ENCODE results near the gene MAP4.

The MAP4 gene

DNA sequence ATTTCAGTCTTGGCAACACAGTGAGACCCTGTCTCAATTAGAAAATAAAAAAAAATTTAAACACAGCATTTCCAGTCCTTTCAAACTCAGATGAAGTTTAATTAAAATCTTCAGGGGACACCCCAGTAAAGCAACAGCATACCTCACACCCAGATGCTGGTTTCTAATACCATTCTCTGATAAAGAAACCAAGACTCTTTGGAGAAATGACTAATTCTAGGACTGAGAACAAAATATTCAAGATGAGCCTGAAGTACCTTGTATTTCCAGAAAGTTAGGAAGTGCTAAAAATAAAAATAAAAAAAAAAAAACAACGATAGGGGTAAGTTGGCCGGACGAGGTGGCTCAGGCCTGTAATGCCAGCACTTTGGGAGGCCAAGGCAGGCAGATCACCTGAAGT, 14.0 kb upstream of the MAP4 start:
- Histone ChIP-seq H3K27ac (ENCODE audit: low read depth, low read length) (no peak overlapping the region), H3K4me1 (ENCODE audit: control insufficient read depth, low read length) (no peaks in the 10 kb centered on the region), H3K27me3 (ENCODE audit: control insufficient read depth, low read length) (no peaks in the 10 kb centered on the region), H4K20me1 (ENCODE audit: control insufficient read depth, insufficient read depth, low read depth, low read length) (peaks cover 7% of the 10 kb centered on the region; the same call in 1 of the 2 replicates), H3K4me3 (ENCODE audit: low read length) (no peak overlapping the region), H3K79me2 (ENCODE audit: control insufficient read depth, low read length) (peaks cover 41% of the 10 kb centered on the region), H3K4me2 (ENCODE audit: low read length) (no peak overlapping the region), H3K9me2 (replicated peaks; ENCODE audit: control insufficient read depth, low read length) (no peaks in the 10 kb centered on the region), H3F3A (ENCODE audit: control insufficient read depth, insufficient read depth) (0 out of 2 replicates have a peak, but pooled peaks cover 4% of the 10 kb centered on the region), H3K9me3 (ENCODE audit: control insufficient read depth, insufficient read depth, low read length) (no peaks in the 10 kb centered on the region), H3K36me3 (ENCODE audit: control insufficient read depth, low read length) (no peaks in the 10 kb centered on the region)
- TF ChIP-seq CTCF (IDR thresholded peaks at IDR 0.05; ENCODE audit: low read depth, low read length, poor library complexity, severe bottlenecking) (no peak), EZH2phosphoT487 (IDR thresholded peaks at IDR 0.05; ENCODE audit: borderline replicate concordance, low read length) (no peak)

DNA sequence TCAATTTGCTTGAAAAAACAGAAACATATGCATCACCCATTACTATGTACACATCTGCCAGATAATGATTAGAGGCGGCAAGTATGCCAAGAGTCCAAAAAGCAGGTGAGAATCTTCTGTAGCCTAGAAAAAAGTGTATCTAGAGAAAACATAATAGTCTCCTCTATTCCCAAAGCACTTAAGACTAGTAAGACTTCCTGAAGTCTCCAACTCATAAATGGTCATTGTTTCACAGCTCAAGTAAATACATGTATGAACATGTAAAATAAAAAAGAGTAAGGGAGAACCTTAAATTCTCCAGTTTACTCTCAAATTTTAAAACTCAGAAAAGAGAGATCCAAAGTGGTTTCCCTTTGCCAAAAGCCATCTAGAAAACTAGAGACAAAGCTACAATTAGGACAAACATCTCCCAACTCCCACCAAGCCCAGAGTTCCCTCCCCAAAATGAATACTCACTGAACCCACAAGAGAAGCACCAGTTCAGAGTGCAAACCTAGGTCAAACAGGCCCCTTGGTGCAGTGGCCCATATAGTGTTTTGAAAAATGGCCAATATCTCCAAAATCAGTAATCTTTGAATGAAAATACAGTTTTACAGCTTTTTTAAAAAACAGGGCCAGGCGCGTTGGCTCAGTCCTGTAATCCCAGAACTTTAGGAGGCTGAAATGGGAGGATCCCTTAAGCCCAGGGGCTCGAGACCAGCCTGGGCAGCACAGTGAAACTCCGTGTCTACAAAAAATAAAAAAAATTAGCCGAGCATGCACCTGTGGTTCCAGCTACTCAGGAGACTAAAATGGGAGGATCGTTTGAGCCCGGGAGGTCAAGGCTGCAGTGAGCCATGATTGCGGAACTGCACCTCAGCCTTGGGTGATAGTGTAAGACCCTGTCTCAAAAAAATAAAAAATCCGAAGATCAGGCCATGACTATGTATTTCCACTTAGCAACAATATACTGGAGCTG, 11.0 kb upstream of the MAP4 start:
- peaks cover 7% of the 10 kb centered on the region; the same call in 1 of the 2 replicates for H4K20me1 ChIP-seq (ENCODE audit: control insufficient read depth, insufficient read depth, low read depth, low read length)
- no peak overlapping the region for H3K4me3 ChIP-seq (ENCODE audit: low read length)
- no peak overlapping the region for H3K27ac ChIP-seq (ENCODE audit: low read depth, low read length)
- H3K27me3 ChIP-seq (ENCODE audit: control insufficient read depth, low read length): no peaks in the 10 kb centered on the region
- H3K9me2 ChIP-seq (replicated peaks; ENCODE audit: control insufficient read depth, low read length): no peaks in the 10 kb centered on the region
- H3K9me3 ChIP-seq (ENCODE audit: control insufficient read depth, insufficient read depth, low read length): no peaks in the 10 kb centered on the region
- TF ChIP-seq CTCF (IDR thresholded peaks at IDR 0.05; ENCODE audit: low read depth, low read length, poor library complexity, severe bottlenecking) (no peak), EZH2phosphoT487 (IDR thresholded peaks at IDR 0.05; ENCODE audit: borderline replicate concordance, low read length) (no peak)
- H3K4me1 ChIP-seq (ENCODE audit: control insufficient read depth, low read length): 0 out of 2 replicates have a peak, but pooled peaks cover 2% of the 10 kb centered on the region
- H3F3A ChIP-seq (ENCODE audit: control insufficient read depth, insufficient read depth): no peaks in the 10 kb centered on the region
- H3K79me2 ChIP-seq (ENCODE audit: control insufficient read depth, low read length): peaks cover 45% of the 10 kb centered on the region
- no peaks in the 10 kb centered on the region for H3K36me3 ChIP-seq (ENCODE audit: control insufficient read depth, low read length)
- no peak overlapping the region for H3K4me2 ChIP-seq (ENCODE audit: low read length)

DNA sequence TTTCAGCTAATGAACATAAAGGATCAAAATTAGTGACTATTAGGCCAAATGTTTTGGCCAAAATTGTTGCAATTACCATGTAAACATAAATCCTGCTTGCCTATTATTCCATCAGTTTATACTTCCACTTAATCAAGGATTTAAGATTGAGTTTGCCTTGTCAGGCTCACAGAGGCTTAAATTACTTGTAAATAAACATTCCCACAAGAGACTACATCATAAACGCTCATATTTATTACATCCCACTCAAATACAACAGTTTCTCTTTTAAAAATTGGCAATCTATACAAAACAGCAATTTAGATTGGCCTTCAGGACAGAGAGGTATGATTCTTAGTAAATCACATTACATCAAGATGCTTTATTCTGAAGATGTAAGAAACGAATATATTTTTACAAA, 9.9 kb upstream of the MAP4 start:
- Histone ChIP-seq H3K9me2 (replicated peaks; ENCODE audit: control insufficient read depth, low read length) (no peaks in the 10 kb centered on the region), H3K4me3 (ENCODE audit: low read length) (no peak overlapping the region), H3K27me3 (ENCODE audit: control insufficient read depth, low read length) (no peaks in the 10 kb centered on the region), H4K20me1 (ENCODE audit: control insufficient read depth, insufficient read depth, low read depth, low read length) (peaks cover 7% of the 10 kb centered on the region; the same call in 1 of the 2 replicates), H3K36me3 (ENCODE audit: control insufficient read depth, low read length) (no peaks in the 10 kb centered on the region), H3K4me2 (ENCODE audit: low read length) (no peak overlapping the region), H3K27ac (ENCODE audit: low read depth, low read length) (no peak overlapping the region), H3K79me2 (ENCODE audit: control insufficient read depth, low read length) (peaks cover 46% of the 10 kb centered on the region), H3F3A (ENCODE audit: control insufficient read depth, insufficient read depth) (no peaks in the 10 kb centered on the region), H3K9me3 (ENCODE audit: control insufficient read depth, insufficient read depth, low read length) (no peaks in the 10 kb centered on the region), H3K4me1 (ENCODE audit: control insufficient read depth, low read length) (0 out of 2 replicates have a peak, but pooled peaks cover 2% of the 10 kb centered on the region)
- no peak for TF ChIP-seq EZH2phosphoT487 (IDR thresholded peaks at IDR 0.05; ENCODE audit: borderline replicate concordance, low read length)
- TF ChIP-seq CTCF (IDR thresholded peaks at IDR 0.05; ENCODE audit: low read depth, low read length, poor library complexity, severe bottlenecking): no peak
